Right lobe of liver (tissue), 4 donors: ENCODE measurements around the gene C1QTNF8.

Experiments
- POLR2A ChIP-seq: fragments of 450-650 bp; IDR thresholded peaks from one replicate; pipeline ENCODE4 v1.6.1; 2017; ENCODE audit warnings: antibody characterized with exemption, mild to moderate bottlenecking
- TF ChIP-seq, protein P1 (sequence below), 4 donors: fragments of 200-600 bp in 3 of 4; fragments of 450-650 bp in 1 of 4; IDR thresholded peaks; one replicate each; pipeline versions ENCODE4 v1.5.1 to v1.8.0; 2016 to 2022; ENCODE audit warnings: antibody characterized with exemption in 4 of 4, mild to moderate bottlenecking in 2 of 4
- donor health status: DM: no; HTN: no; CAD: no.
- donor health status: DM: no; HTN: no; CAD: no.
- donor health status: DM: no; HTN: yes; CAD: no.

GRCh38 chr16:1053121-1053521 lies 42.9 kb downstream of the C1QTNF8 start:
- TF ChIP-seq, protein P1, sequence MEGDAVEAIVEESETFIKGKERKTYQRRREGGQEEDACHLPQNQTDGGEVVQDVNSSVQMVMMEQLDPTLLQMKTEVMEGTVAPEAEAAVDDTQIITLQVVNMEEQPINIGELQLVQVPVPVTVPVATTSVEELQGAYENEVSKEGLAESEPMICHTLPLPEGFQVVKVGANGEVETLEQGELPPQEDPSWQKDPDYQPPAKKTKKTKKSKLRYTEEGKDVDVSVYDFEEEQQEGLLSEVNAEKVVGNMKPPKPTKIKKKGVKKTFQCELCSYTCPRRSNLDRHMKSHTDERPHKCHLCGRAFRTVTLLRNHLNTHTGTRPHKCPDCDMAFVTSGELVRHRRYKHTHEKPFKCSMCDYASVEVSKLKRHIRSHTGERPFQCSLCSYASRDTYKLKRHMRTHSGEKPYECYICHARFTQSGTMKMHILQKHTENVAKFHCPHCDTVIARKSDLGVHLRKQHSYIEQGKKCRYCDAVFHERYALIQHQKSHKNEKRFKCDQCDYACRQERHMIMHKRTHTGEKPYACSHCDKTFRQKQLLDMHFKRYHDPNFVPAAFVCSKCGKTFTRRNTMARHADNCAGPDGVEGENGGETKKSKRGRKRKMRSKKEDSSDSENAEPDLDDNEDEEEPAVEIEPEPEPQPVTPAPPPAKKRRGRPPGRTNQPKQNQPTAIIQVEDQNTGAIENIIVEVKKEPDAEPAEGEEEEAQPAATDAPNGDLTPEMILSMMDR (IDR thresholded peaks at IDR 0.05) = no peak
- TF ChIP-seq POLR2A = no peak
